Caco-2 (cell line): ENCODE results near the gene EML5. TPM values are rescaled to one million over a fixed set of nuclear protein-coding genes. Genes with fewer than 3 reads are reported as not detected.

ENCODE experiments used
- BruUV-seq: library from RNA; stranded (reverse); fragments of 400-500 nt; replicated peaks from 2 replicates; lab custom pipeline; 2021; lab: Mats Ljungman, UMichigan
- CTCF ChIA-PET: fragments of 300-600 bp; sonication (Branson Sonifier 250); formaldehyde crosslinking; loops from one replicate; lab custom pipeline; 2022; ENCODE audit warnings: antibody characterized with exemption; lab: Charles Lee
- POLR2A ChIA-PET: fragments of 300-600 bp; sonication (Branson Sonifier 250); formaldehyde crosslinking; loops from one replicate; lab custom pipeline; 2022; ENCODE audit warnings: antibody characterized with exemption; lab: Charles Lee
- DNase-seq, 2 experiments: peaks; one replicate each; pipeline versions ENCODE4 v3.0.0 to v3.0.0-alpha.2; 2020 to 2022
- H3K27me3 ChIP-seq: replicated peaks from 2 replicates; pipeline ENCODE4 v1.6.0; 2011; ENCODE audit warnings: low read length; ENCODE audit not compliant: control insufficient read depth, insufficient read depth
- H3K36me3 ChIP-seq: 2 replicates; pipeline ENCODE4 v1.5.1; 2011; ENCODE audit warnings: low read length; ENCODE audit not compliant: control insufficient read depth, insufficient read depth
- H3K4me1 ChIP-seq: fragments of 250-450 bp; sonication (Bioruptor Pico); 2 replicates; pipeline ENCODE4 v1.5.1; 2020; ENCODE audit warnings: mild to moderate bottlenecking
- H3K4me3 ChIP-seq: 2 replicates; pipeline ENCODE4 v1.5.1; 2011; ENCODE audit warnings: low read depth, mild to moderate bottlenecking, control low read depth, low read length
- H3K9me3 ChIP-seq: fragments of 250-450 bp; sonication (Bioruptor Pico); 2 replicates; pipeline ENCODE4 v1.5.1; 2020; ENCODE audit warnings: mild to moderate bottlenecking, moderate library complexity
- H3K27ac Mint-ChIP-seq: one replicate; pipeline ENCODE4 v1.8.0; 2022; ENCODE audit warnings: mixed read lengths; ENCODE audit not compliant: unreplicated experiment
- H3K27me3 Mint-ChIP-seq: one replicate; pipeline ENCODE4 v1.8.0; 2022; ENCODE audit warnings: mixed read lengths; ENCODE audit not compliant: insufficient read depth, unreplicated experiment
- H3K36me3 Mint-ChIP-seq: one replicate; pipeline ENCODE4 v1.8.0; 2022; ENCODE audit warnings: mild to moderate bottlenecking, mixed read lengths; ENCODE audit not compliant: insufficient read depth, unreplicated experiment
- H3K4me1 Mint-ChIP-seq: one replicate; pipeline ENCODE4 v1.8.0; 2022; ENCODE audit warnings: low read depth, mixed read lengths; ENCODE audit not compliant: unreplicated experiment
- H3K4me3 Mint-ChIP-seq: one replicate; pipeline ENCODE4 v1.8.0; 2022; ENCODE audit warnings: mild to moderate bottlenecking, moderate library complexity, mixed read lengths; ENCODE audit not compliant: unreplicated experiment
- H3K9me3 Mint-ChIP-seq: one replicate; pipeline ENCODE4 v1.8.0; 2022; ENCODE audit warnings: mixed read lengths; ENCODE audit not compliant: unreplicated experiment
- CTCF ChIP-seq, 2 experiments: fragments of 200-600 bp in 1 of 2; IDR thresholded peaks; 1 replicate in 1 of 2; 2 replicates in 1 of 2; pipeline versions ENCODE4 v1.5.1 to v1.8.0; 2011 to 2022; ENCODE audit warnings: antibody characterized with exemption in 1 of 2, control low read depth in 1 of 2, inconsistent platforms in 1 of 2, low read depth in 1 of 2, low read length in 1 of 2, mild to moderate bottlenecking in 1 of 2, moderate library complexity in 1 of 2; ENCODE audit not compliant: insufficient read depth in 1 of 2, severe bottlenecking in 1 of 2, unreplicated experiment in 1 of 2
- intact Hi-C: fragments of 100-400 bp; cut with micrococcal nuclease; formaldehyde crosslinking; loops from one replicate; pipeline ENCODE4 v1.10.0; 2022; ENCODE audit not compliant: unreplicated experiment
- total RNA-seq: library from RNA; stranded (reverse); gene quantifications from 2 replicates; pipeline ENCODE4 v1.2.3, GENCODE V29; 2022

EML5 gene
- total RNA-seq, 1 experiment from 2014 or later = 0.11 TPM

- Mint-ChIP-seq H3K36me3 (peaks cover 71% of the 10 kb centered on the region), H3K27me3 (no peaks in the 10 kb centered on the region)
- POLR2A ChIA-PET = no interaction called here
Measured at GRCh38 chr14:88611878-88612277, 180.9 kb downstream of the EML5 start.

GRCh38 chr14:88607829-88608228 lies 184.9 kb downstream of the EML5 start:
- H3K4me3 ChIP-seq = no peak overlapping the region
- CTCF ChIA-PET = no interaction called here
- Mint-ChIP-seq H3K4me1 (peaks cover 5% of the 10 kb centered on the region), H3K4me3 (no peak overlapping the region), H3K27me3 (no peaks in the 10 kb centered on the region), H3K27ac (no peak overlapping the region), H3K9me3 (no peaks in the 10 kb centered on the region), H3K36me3 (peaks cover 87% of the 10 kb centered on the region)
- peaks cover 2% of the 10 kb centered on the region; the same call in 1 of the 2 replicates for H3K36me3 ChIP-seq
- POLR2A ChIA-PET = no interaction called here
- no peaks in the 10 kb centered on the region for H3K27me3 ChIP-seq
- intact Hi-C loops = no loop called here
- BruUV-seq = no TSS peak
- no peaks in the 10 kb centered on the region for H3K4me1 ChIP-seq
- TF ChIP-seq CTCF (IDR thresholded peaks at IDR 0.05; ENCODE audit: insufficient read depth in 1 of 2, low read depth in 1 of 2, low read length in 1 of 2, severe bottlenecking in 1 of 2, unreplicated experiment in 1 of 2) = no peak
- no peak for DNase-seq
- no peaks in the 10 kb centered on the region for H3K9me3 ChIP-seq

More at GRCh38 chr14:88611878-88612277, 180.9 kb downstream of the EML5 start:
- peaks cover 10% of the 10 kb centered on the region for H3K4me1 Mint-ChIP-seq
- Histone ChIP-seq H3K36me3 (peaks cover 2% of the 10 kb centered on the region; the same call in 1 of the 2 replicates), H3K4me3 (no peak overlapping the region), H3K4me1 (peaks cover 16% of the 10 kb centered on the region), H3K27me3 (no peaks in the 10 kb centered on the region), H3K9me3 (no peaks in the 10 kb centered on the region)
- TF ChIP-seq CTCF (IDR thresholded peaks at IDR 0.05; ENCODE audit: insufficient read depth in 1 of 2, low read depth in 1 of 2, low read length in 1 of 2, severe bottlenecking in 1 of 2, unreplicated experiment in 1 of 2) = no peak
- no peak for DNase-seq
- CTCF ChIA-PET = no interaction called here
- H3K4me3 Mint-ChIP-seq = no peak overlapping the region
- BruUV-seq = no TSS peak
- no peak overlapping the region for H3K27ac Mint-ChIP-seq
- intact Hi-C loops = loop anchor here (5.0 kb wide), 1 partner anchor 400 kb away; no protein-coding TSS in a partner anchor
- H3K9me3 Mint-ChIP-seq = no peaks in the 10 kb centered on the region

GRCh38 chr14:88605594-88605993 lies 187.2 kb downstream of the EML5 start:
- H3K9me3 ChIP-seq = no peaks in the 10 kb centered on the region
- Mint-ChIP-seq H3K27ac (no peak overlapping the region), H3K36me3 (peaks cover 85% of the 10 kb centered on the region), H3K27me3 (no peaks in the 10 kb centered on the region), H3K9me3 (no peaks in the 10 kb centered on the region), H3K4me1 (no peaks in the 10 kb centered on the region), H3K4me3 (no peak overlapping the region)
- CTCF ChIA-PET = no interaction called here
- no peak for TF ChIP-seq CTCF (IDR thresholded peaks at IDR 0.05; ENCODE audit: insufficient read depth in 1 of 2, low read depth in 1 of 2, low read length in 1 of 2, severe bottlenecking in 1 of 2, unreplicated experiment in 1 of 2)
- intact Hi-C loops = no loop called here
- DNase-seq = no peak
- no peaks in the 10 kb centered on the region for H3K4me1 ChIP-seq
- POLR2A ChIA-PET = no interaction called here
- H3K4me3 ChIP-seq = no peak overlapping the region
- no TSS peak for BruUV-seq
- no peaks in the 10 kb centered on the region for H3K27me3 ChIP-seq
- peaks cover 4% of the 10 kb centered on the region; the same call in 1 of the 2 replicates for H3K36me3 ChIP-seq
